Measurements from ENCODE around the gene TBCD. TPM values are rescaled to one million over a fixed set of nuclear protein-coding genes. Genes with fewer than 3 reads are reported as not detected.

The TBCD gene
- total RNA-seq, 1 experiment from 2014 or later, result 129 TPM

DNA sequence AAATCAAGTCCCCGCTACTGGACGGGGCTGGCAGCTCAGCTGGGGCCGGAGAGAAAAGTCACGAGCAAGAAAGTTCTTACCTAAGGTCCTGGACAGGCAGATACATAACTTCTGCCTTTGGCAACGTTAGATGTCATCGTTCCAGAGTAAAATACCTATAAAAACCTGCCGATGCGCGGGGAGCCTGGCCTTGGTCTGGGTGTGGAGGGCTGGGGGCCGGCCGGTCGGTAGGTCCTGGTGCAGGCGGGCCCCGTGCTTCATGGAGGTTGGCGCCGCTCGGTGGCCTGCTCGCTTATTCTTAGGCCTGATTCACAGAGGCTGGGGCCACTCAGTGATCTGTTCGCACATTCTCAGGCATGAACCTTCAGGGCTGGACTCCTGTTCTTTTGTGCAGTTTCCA is 121.7 kb downstream of the TBCD start:
- Histone ChIP-seq H3K4me2 (ENCODE audit: insufficient read depth, insufficient read length, low read length) (no peak overlapping the region), H3K23me2 (ENCODE audit: insufficient read length, low read depth, low read length, poor library complexity, severe bottlenecking) (no peaks in the 10 kb centered on the region), H3K27ac (ENCODE audit: insufficient read length, low read depth, low read length) (no peak overlapping the region), H3K14ac (ENCODE audit: insufficient read depth, low read length) (no peak overlapping the region; the same call in 1 of the 2 replicates), H2BK12ac (ENCODE audit: insufficient read length, low read depth, low read length) (no peak overlapping the region), H2BK20ac (ENCODE audit: low read depth, low read length, poor library complexity, severe bottlenecking) (no peak overlapping the region), H3K4me1 (ENCODE audit: insufficient read depth, low read length) (no peaks in the 10 kb centered on the region), H3K23ac (ENCODE audit: insufficient read length, low read depth, low read length) (no peak overlapping the region), H3K9ac (ENCODE audit: extremely low read depth, insufficient read length, low read length) (no peak overlapping the region), H4K5ac (ENCODE audit: insufficient read length, low read depth, low read length) (no peak overlapping the region), H2AFZ (ENCODE audit: low read length) (no peak overlapping the region), H4K8ac (replicated peaks; ENCODE audit: insufficient read length, low read depth, low read length) (no peak overlapping the region), H3K56ac (ENCODE audit: insufficient read length, low read depth, low read length) (no peak overlapping the region), H2BK5ac (ENCODE audit: insufficient read length, low read length) (no peak overlapping the region), H4K91ac (ENCODE audit: insufficient read length, low read depth, low read length) (no peak overlapping the region), H3K79me1 (ENCODE audit: insufficient read depth, low read depth, low read length, poor library complexity, severe bottlenecking) (peaks cover 3% of the 10 kb centered on the region), H3K27me3 (ENCODE audit: insufficient read depth, low read length) (no peaks in the 10 kb centered on the region), H2BK15ac (ENCODE audit: low read depth, low read length) (no peak overlapping the region), H3T11ph (ENCODE audit: low read length) (no peak overlapping the region), H4K20me1 (ENCODE audit: control insufficient read depth, insufficient read depth, insufficient read length) (no peaks in the 10 kb centered on the region), H2BK120ac (ENCODE audit: low read depth, low read length, poor library complexity, severe bottlenecking) (no peak overlapping the region), H3K18ac (ENCODE audit: insufficient read length, low read depth, low read length) (no peak overlapping the region), H3K4ac (ENCODE audit: low read depth, low read length) (no peak overlapping the region), H2AK5ac (ENCODE audit: insufficient read length, low read length) (no peak overlapping the region), H3K79me2 (ENCODE audit: insufficient read depth, low read length) (no peaks in the 10 kb centered on the region; the same call in 1 of the 2 replicates), H3K9me3 (ENCODE audit: control insufficient read depth, low read depth, low read length) (no peaks in the 10 kb centered on the region)
- peak overlapping the region in 2 of 3 experiments; percentile 74 to 82; a peak in 3 of 7 replicates for H3K27ac Mint-ChIP-seq
- no peak for DNase-seq
- peaks cover 20 to 23% of the 10 kb centered on the region in 2 experiments for H3K4me1 Mint-ChIP-seq
- H3K9me3 Mint-ChIP-seq, result no peaks in the 10 kb centered on the region
- TF ChIP-seq, protein P1, sequence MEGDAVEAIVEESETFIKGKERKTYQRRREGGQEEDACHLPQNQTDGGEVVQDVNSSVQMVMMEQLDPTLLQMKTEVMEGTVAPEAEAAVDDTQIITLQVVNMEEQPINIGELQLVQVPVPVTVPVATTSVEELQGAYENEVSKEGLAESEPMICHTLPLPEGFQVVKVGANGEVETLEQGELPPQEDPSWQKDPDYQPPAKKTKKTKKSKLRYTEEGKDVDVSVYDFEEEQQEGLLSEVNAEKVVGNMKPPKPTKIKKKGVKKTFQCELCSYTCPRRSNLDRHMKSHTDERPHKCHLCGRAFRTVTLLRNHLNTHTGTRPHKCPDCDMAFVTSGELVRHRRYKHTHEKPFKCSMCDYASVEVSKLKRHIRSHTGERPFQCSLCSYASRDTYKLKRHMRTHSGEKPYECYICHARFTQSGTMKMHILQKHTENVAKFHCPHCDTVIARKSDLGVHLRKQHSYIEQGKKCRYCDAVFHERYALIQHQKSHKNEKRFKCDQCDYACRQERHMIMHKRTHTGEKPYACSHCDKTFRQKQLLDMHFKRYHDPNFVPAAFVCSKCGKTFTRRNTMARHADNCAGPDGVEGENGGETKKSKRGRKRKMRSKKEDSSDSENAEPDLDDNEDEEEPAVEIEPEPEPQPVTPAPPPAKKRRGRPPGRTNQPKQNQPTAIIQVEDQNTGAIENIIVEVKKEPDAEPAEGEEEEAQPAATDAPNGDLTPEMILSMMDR (conservative IDR thresholded peaks at IDR 0.05), result no peak
- WGBS (ENCODE audit: extremely low coverage, insufficient read length, low lambda C conversion rate), result no CpG with 5 or more reads among the region's 19 CpGs
- no peaks in the 10 kb centered on the region for H3K27me3 Mint-ChIP-seq (ENCODE audit: low read depth)
- H3K4me3 Mint-ChIP-seq, result no peak overlapping the region
- peaks cover 9 to 33% (median 28%) of the 10 kb centered on the region in 3 experiments; a peak in 6 of 7 replicates for H3K36me3 Mint-ChIP-seq (ENCODE audit: insufficient read depth in 1 of 3, low read depth in 3 of 3)
